Common myeloid progenitor, CD34-positive (primary cell): ENCODE results near the gene MKLN1.

ENCODE experiments used
- CTCF ChIA-PET: fragments of 350-600 bp; sonication (Branson Sonifier 250); formaldehyde crosslinking; loops from one replicate; lab custom pipeline; 2021; ENCODE audit warnings: antibody characterized with exemption; lab: Charles Lee
- POLR2A ChIA-PET: fragments of 350-600 bp; sonication (Branson Sonifier 250); formaldehyde crosslinking; loops from one replicate; lab custom pipeline; 2021; ENCODE audit warnings: antibody characterized with exemption; lab: Charles Lee
- DNase-seq, 3 donors: peaks; one replicate each; pipeline versions ENCODE4 v3.0.0 to v3.0.0-alpha.2; 2013
- H3K27ac ChIP-seq, 2 experiments: 1 replicate in 1 of 2; 2 replicates in 1 of 2; pipeline ENCODE4 v1.7.0; 2013; ENCODE audit warnings: inconsistent platforms in 2 of 2, low read length in 2 of 2, mild to moderate bottlenecking in 2 of 2, low read depth in 1 of 2, moderate library complexity in 1 of 2; ENCODE audit not compliant: severe bottlenecking in 2 of 2, insufficient read depth in 1 of 2, poor library complexity in 1 of 2
- H3K27me3 ChIP-seq, 5 experiments: replicated peaks in 2 of 5; 1 replicate in 3 of 5; 2 replicates in 2 of 5; pipeline versions ENCODE4 v1.6.1 to v1.7.0; 2013; ENCODE audit warnings: low read length in 4 of 5, mild to moderate bottlenecking in 2 of 5, moderate library complexity in 2 of 5, inconsistent platforms in 1 of 5; ENCODE audit not compliant: insufficient read depth in 5 of 5, control insufficient read depth in 4 of 5
- H3K36me3 ChIP-seq, 4 experiments: 1 replicate in 2 of 4; 2 replicates in 2 of 4; pipeline versions ENCODE4 v1.6.1 to v1.7.0; 2013; ENCODE audit warnings: low read length in 3 of 4, control low read depth in 1 of 4, mild to moderate bottlenecking in 1 of 4; ENCODE audit not compliant: control insufficient read depth in 4 of 4, insufficient read depth in 4 of 4
- H3K4me1 ChIP-seq, 4 experiments: 1 replicate in 3 of 4; 2 replicates in 1 of 4; pipeline versions ENCODE4 v1.6.1 to v1.7.1; 2013; ENCODE audit warnings: low read length in 3 of 4, mild to moderate bottlenecking in 3 of 4, control low read depth in 1 of 4, inconsistent platforms in 1 of 4, moderate library complexity in 1 of 4; ENCODE audit not compliant: control insufficient read depth in 4 of 4, insufficient read depth in 4 of 4; ENCODE audit errors: control extremely low read depth in 1 of 4
- H3K4me3 ChIP-seq, 7 experiments: 1 replicate in 4 of 7; 2 replicates in 3 of 7; pipeline versions ENCODE4 v1.5.1 to v1.7.0; 2013; ENCODE audit warnings: mild to moderate bottlenecking in 7 of 7, low read length in 6 of 7, moderate library complexity in 6 of 7, inconsistent platforms in 2 of 7, low read depth in 2 of 7, control low read depth in 1 of 7; ENCODE audit not compliant: insufficient read depth in 4 of 7, control insufficient read depth in 1 of 7; ENCODE audit errors: extremely low read depth in 1 of 7
- H3K9me3 ChIP-seq, 5 experiments: 1 replicate in 4 of 5; 2 replicates in 1 of 5; pipeline versions ENCODE4 v1.6.1 to v1.7.1; 2013; ENCODE audit warnings: low read length in 4 of 5, mild to moderate bottlenecking in 2 of 5, inconsistent platforms in 1 of 5, low read depth in 1 of 5, moderate library complexity in 1 of 5; ENCODE audit not compliant: control insufficient read depth in 4 of 5, insufficient read depth in 2 of 5; ENCODE audit errors: control extremely low read depth in 1 of 5
- WGBS: methylation state at CpG from one replicate; pipeline ENCODE4 v1.1.5; 2013; ENCODE audit not compliant: insufficient coverage; 5-methylcytosine and 5-hydroxymethylcytosine counted together

MKLN1 gene

DNA sequence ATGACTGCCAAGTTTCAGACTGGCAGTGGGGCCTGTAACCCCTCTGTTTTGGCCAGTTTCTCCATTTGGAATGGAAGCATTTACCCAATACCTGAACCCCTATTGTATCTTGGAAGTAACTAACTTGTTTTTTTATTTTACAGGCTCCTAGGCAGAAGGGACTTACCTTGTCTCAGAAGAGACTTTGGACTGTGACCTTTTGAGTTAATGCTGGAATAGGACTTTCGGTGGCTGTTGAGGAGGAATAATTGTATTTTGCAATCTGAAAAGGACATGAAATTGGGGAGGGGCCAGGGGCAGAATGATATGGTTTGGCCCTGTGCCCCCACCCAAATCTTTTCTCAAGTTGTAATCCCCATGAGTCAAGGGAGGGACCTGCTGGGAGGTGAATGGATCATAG is 20.0 kb upstream of the MKLN1 start:
- Histone ChIP-seq H3K27me3 (no peaks in the 10 kb centered on the region), H3K4me3 (no peak overlapping the region), H3K4me1 (no peaks in the 10 kb centered on the region), H3K9me3 (peaks cover under 1 to 14% (median 7%) of the 10 kb centered on the region in 5 experiments), H3K36me3 (no peaks in the 10 kb centered on the region), H3K27ac (no peak overlapping the region)
- WGBS, result no CpG with 5 or more reads among the region's 1 CpG
- CTCF ChIA-PET, result no interaction called here
- DNase-seq, result no peak
- POLR2A ChIA-PET, result no interaction called here

GRCh38 chr7:131312838-131313237 is 14.8 kb upstream of the MKLN1 start:
- no peaks in the 10 kb centered on the region for H3K27me3 ChIP-seq
- H3K9me3 ChIP-seq, result peaks cover 1 to 16% (median 5%) of the 10 kb centered on the region in 5 experiments
- ChIA-PET POLR2A (no interaction called here), CTCF (no interaction called here)
- H3K4me3 ChIP-seq, result no peak overlapping the region
- H3K27ac ChIP-seq, result no peak overlapping the region
- WGBS, result no CpG with 5 or more reads among the region's 1 CpG
- no peaks in the 10 kb centered on the region for H3K4me1 ChIP-seq
- no peaks in the 10 kb centered on the region for H3K36me3 ChIP-seq
- no peak for DNase-seq

DNA sequence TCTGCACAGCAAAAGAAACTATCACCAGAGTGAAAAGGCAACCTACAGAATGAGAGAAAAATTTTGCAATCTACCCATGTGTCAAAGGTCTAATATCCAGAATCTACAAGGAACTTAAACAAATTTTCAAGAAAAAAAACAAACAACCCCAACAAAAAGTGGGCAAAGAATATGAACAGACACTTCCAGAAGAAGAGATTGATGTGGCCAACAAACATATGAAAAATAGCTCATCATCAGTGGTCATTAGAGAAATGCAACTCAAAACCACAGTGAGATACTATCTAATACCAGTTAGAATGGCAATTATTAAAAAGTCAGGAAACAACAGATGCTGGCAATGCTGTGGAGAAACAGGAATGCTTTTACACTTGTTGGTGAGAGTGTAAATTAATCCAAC is 7.1 kb upstream of the MKLN1 start:
- Histone ChIP-seq H3K36me3 (no peaks in the 10 kb centered on the region), H3K4me1 (no peaks in the 10 kb centered on the region), H3K27me3 (no peaks in the 10 kb centered on the region), H3K27ac (no peak overlapping the region), H3K9me3 (no peaks in the 10 kb centered on the region), H3K4me3 (no peak overlapping the region)
- ChIA-PET POLR2A (no interaction called here), CTCF (interaction anchor here (1.3 kb wide), 1 partner anchor 18 kb away, joined by 3 read pairs; no protein-coding TSS in a partner anchor)
- DNase-seq, result no peak

- POLR2A ChIA-PET, result no interaction called here
- CTCF ChIA-PET, result interaction anchor here (1.3 kb wide), 1 partner anchor 127 kb away, joined by 3 read pairs; no protein-coding TSS in a partner anchor
Measured at GRCh38 chr7:131321656-131322055, 6.0 kb upstream of the MKLN1 start.

DNA sequence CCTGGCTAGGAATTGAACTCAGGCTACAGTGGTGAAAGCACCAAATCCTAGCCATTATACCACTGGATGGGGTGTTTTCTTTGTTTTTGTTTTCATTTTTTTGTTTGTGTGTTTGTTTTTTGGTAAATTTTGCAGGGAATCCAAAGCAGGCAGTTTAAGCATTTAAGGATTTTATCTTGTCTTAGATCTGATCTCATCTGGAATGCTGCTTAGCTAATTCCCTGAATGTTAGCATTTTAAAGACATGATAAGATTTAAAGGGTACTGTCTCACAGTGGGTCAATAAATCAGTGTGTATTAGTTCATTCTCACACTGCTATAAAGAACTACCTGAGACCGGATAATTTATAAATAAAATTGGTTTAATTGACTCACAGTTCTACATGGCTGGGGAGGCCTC is 5.6 kb upstream of the MKLN1 start:
- no peaks in the 10 kb centered on the region for H3K9me3 ChIP-seq
- H3K27me3 ChIP-seq, result no peaks in the 10 kb centered on the region
- H3K4me1 ChIP-seq, result peaks cover 0 to 6% (median 4%) of the 10 kb centered on the region in 4 experiments
- DNase-seq, result no peak
- ChIA-PET CTCF (interaction anchor here (1.3 kb wide), 1 partner anchor 127 kb away, joined by 3 read pairs; no protein-coding TSS in a partner anchor), POLR2A (no interaction called here)
- H3K36me3 ChIP-seq, result no peaks in the 10 kb centered on the region
- H3K4me3 ChIP-seq, result no peak overlapping the region
- no peak overlapping the region for H3K27ac ChIP-seq
- no CpG with 5 or more reads among the region's 1 CpG for WGBS

More at GRCh38 chr7:131321656-131322055, 6.0 kb upstream of the MKLN1 start:
- Histone ChIP-seq H3K27me3 (no peaks in the 10 kb centered on the region), H3K4me3 (no peak overlapping the region), H3K36me3 (no peaks in the 10 kb centered on the region), H3K4me1 (peaks cover 0 to 2% (median under 1%) of the 10 kb centered on the region in 4 experiments), H3K27ac (no peak overlapping the region), H3K9me3 (no peaks in the 10 kb centered on the region)
- DNase-seq, result no peak

GRCh38 chr7:131322861-131323260 is 4.8 kb upstream of the MKLN1 start:
- no peaks in the 10 kb centered on the region for H3K9me3 ChIP-seq
- no peak for DNase-seq
- no peak overlapping the region for H3K4me3 ChIP-seq
- WGBS, result 95% methylated on average over 6 of the region's 7 CpGs
- H3K27me3 ChIP-seq, result no peaks in the 10 kb centered on the region
- CTCF ChIA-PET, result no interaction called here
- H3K4me1 ChIP-seq, result peaks cover 0 to 10% (median 7%) of the 10 kb centered on the region in 4 experiments
- POLR2A ChIA-PET, result no interaction called here
- no peak overlapping the region for H3K27ac ChIP-seq
- H3K36me3 ChIP-seq, result no peaks in the 10 kb centered on the region

GRCh38 chr7:131325179-131325840 is 2.4 kb upstream of the MKLN1 start:
- no peaks in the 10 kb centered on the region for H3K9me3 ChIP-seq
- POLR2A ChIA-PET, result no interaction called here
- H3K27me3 ChIP-seq, result no peaks in the 10 kb centered on the region
- CTCF ChIA-PET, result interaction anchor here (0.6 to 1.7 kb wide), 5 partner anchors 10 to 429 kb away, joined by 3 to 4 read pairs (median 3); no protein-coding TSS in a partner anchor
- H3K4me1 ChIP-seq, result peaks cover 16 to 26% (median 20%) of the 10 kb centered on the region in 4 experiments
- no peaks in the 10 kb centered on the region for H3K36me3 ChIP-seq
- no peak overlapping the region for H3K4me3 ChIP-seq
- WGBS, result 100% methylated on average over 5 of the region's 5 CpGs
- DNase-seq, result no peak
- no peak overlapping the region for H3K27ac ChIP-seq
